GM23338 (cell line): Measurements from ENCODE around the gene CCDC80. TPM values are rescaled to one million over a fixed set of nuclear protein-coding genes. Genes with fewer than 3 reads are reported as not detected.

Source experiments
- ATAC-seq: fragments of 200-7000 bp; cut with Tn5 transposase; 3 replicates; pipeline ENCODE4 v1.9.1; 2020
- DNase-seq: peaks from one replicate; pipeline ENCODE4 v3.0.0-alpha.2; 2015; ENCODE audit warnings: low spot score
- H2AFZ ChIP-seq: fragments of 200-600 bp; sonication (generic); 2 replicates; pipeline ENCODE4 v1.8.0; 2016; ENCODE audit warnings: antibody characterized with exemption, mild to moderate bottlenecking, moderate library complexity
- H3F3A ChIP-seq: fragments of 200-600 bp; sonication (generic); replicated peaks from 2 replicates; pipeline ENCODE4 v1.8.0; 2017; ENCODE audit warnings: antibody characterized with exemption, mixed run types, low read depth
- H3K27ac ChIP-seq: fragments of 200-600 bp; sonication (generic); 2 replicates; pipeline ENCODE4 v1.6.1; 2016; ENCODE audit warnings: low read depth
- H3K27me3 ChIP-seq: fragments of 200-600 bp; sonication (generic); 2 replicates; pipeline ENCODE4 v1.8.0; 2016; ENCODE audit warnings: mild to moderate bottlenecking, mixed run types, moderate library complexity; ENCODE audit not compliant: insufficient read depth
- H3K36me3 ChIP-seq: fragments of 200-600 bp; sonication (generic); 2 replicates; pipeline ENCODE4 v1.8.0; 2016; ENCODE audit warnings: mild to moderate bottlenecking; ENCODE audit not compliant: insufficient read depth
- H3K4me1 ChIP-seq: fragments of 200-600 bp; sonication (generic); 2 replicates; pipeline ENCODE4 v1.8.0; 2016; ENCODE audit warnings: mild to moderate bottlenecking, moderate library complexity; ENCODE audit not compliant: insufficient read depth
- H3K4me2 ChIP-seq: fragments of 200-600 bp; sonication (generic); 2 replicates; pipeline ENCODE4 v1.7.1; 2017; ENCODE audit warnings: mixed run types
- H3K4me3 ChIP-seq: fragments of 200-600 bp; sonication (generic); 2 replicates; pipeline ENCODE4 v1.6.1; 2016; ENCODE audit warnings: mixed run types
- H3K79me2 ChIP-seq: fragments of 200-600 bp; sonication (generic); replicated peaks from 2 replicates; pipeline ENCODE4 v1.8.0; 2017; ENCODE audit warnings: mild to moderate bottlenecking; ENCODE audit not compliant: insufficient read depth
- H3K9me2 ChIP-seq: fragments of 200-600 bp; sonication (generic); 2 replicates; pipeline ENCODE4 v1.8.0; 2017; ENCODE audit not compliant: insufficient read depth
- H4K20me1 ChIP-seq: fragments of 200-600 bp; sonication (generic); replicated peaks from 2 replicates; pipeline ENCODE4 v1.8.0; 2017; ENCODE audit warnings: mild to moderate bottlenecking; ENCODE audit not compliant: insufficient read depth
- H3K27ac Mint-ChIP-seq: 2 replicates; pipeline ENCODE4 v1.8.0; 2020; ENCODE audit warnings: inconsistent platforms, mild to moderate bottlenecking, moderate library complexity, mixed read lengths
- H3K27me3 Mint-ChIP-seq: 3 replicates; pipeline ENCODE4 v1.8.0; 2022; ENCODE audit warnings: low read depth, mild to moderate bottlenecking, moderate library complexity, mixed read lengths, inconsistent platforms; ENCODE audit not compliant: insufficient read depth, poor library complexity
- H3K36me3 Mint-ChIP-seq: 3 replicates; pipeline ENCODE4 v1.8.0; 2021; ENCODE audit warnings: low read depth, mild to moderate bottlenecking, inconsistent platforms, moderate library complexity, mixed read lengths
- H3K4me1 Mint-ChIP-seq: 3 replicates; pipeline ENCODE4 v1.8.0; 2020; ENCODE audit warnings: mild to moderate bottlenecking, inconsistent platforms, mixed read lengths
- H3K4me3 Mint-ChIP-seq: 3 replicates; pipeline ENCODE4 v1.8.0; 2021; ENCODE audit warnings: moderate library complexity, mild to moderate bottlenecking, inconsistent platforms, mixed read lengths
- H3K9me3 Mint-ChIP-seq: 3 replicates; pipeline ENCODE4 v1.8.0; 2020; ENCODE audit warnings: moderate library complexity, mild to moderate bottlenecking, inconsistent platforms, mixed read lengths
- CREB1 ChIP-seq: fragments of 250-450 bp; sonication (Bioruptor Pico); IDR thresholded peaks from 2 replicates; pipeline ENCODE4 v1.5.0; 2020; ENCODE audit warnings: low read depth, mild to moderate bottlenecking, moderate library complexity
- EZH2 ChIP-seq: fragments of 200-600 bp; sonication (generic); IDR thresholded peaks from one replicate; pipeline ENCODE4 v1.8.0; 2017; ENCODE audit warnings: antibody characterized with exemption, mild to moderate bottlenecking, low read depth; ENCODE audit not compliant: unreplicated experiment
- EZH2phosphoT487 ChIP-seq: fragments of 200-600 bp; sonication (generic); IDR thresholded peaks from one replicate; pipeline ENCODE4 v1.8.1; 2018; ENCODE audit warnings: antibody characterized with exemption; ENCODE audit not compliant: unreplicated experiment
- JUNB ChIP-seq: IDR thresholded peaks from one replicate; pipeline ENCODE4 v1.6.1; 2016; ENCODE audit warnings: antibody characterized with exemption; ENCODE audit not compliant: unreplicated experiment
- NANOG ChIP-seq: IDR thresholded peaks from 2 replicates; pipeline ENCODE4 v1.6.1; 2016; ENCODE audit warnings: antibody characterized with exemption, borderline replicate concordance
- POLR2AphosphoS5 ChIP-seq: IDR thresholded peaks from 2 replicates; pipeline ENCODE4 v1.6.1; 2016; ENCODE audit warnings: antibody characterized with exemption, low read depth
- STAT1 ChIP-seq: IDR thresholded peaks from one replicate; pipeline ENCODE4 v1.6.1; 2016; ENCODE audit warnings: antibody characterized with exemption; ENCODE audit not compliant: unreplicated experiment
- ZNF114 ChIP-seq: fragments of 250-450 bp; sonication (Bioruptor Pico); IDR thresholded peaks from 2 replicates; pipeline ENCODE4 v1.5.0; 2020; ENCODE audit warnings: mild to moderate bottlenecking, moderate library complexity
- ZNF331 ChIP-seq: fragments of 250-450 bp; sonication (Bioruptor Pico); IDR thresholded peaks from 2 replicates; pipeline ENCODE4 v1.5.0; 2020; ENCODE audit warnings: low read depth, mild to moderate bottlenecking, moderate library complexity
- polyA plus RNA-seq: library from polyadenylated mRNA; unstranded; fragments of >200 nt; fragmentation: Nextera tagmentation; extraction: Ambion mirVana; gene quantifications from 2 replicates; pipeline ENCODE4 v1.2.1, GENCODE V29; 2016
- total RNA-seq: library from RNA; depleted of rRNA; stranded (reverse); fragments of >200 nt; shearing (Covaris generic); gene quantifications from 2 replicates; pipeline ENCODE4 v1.2.3, GENCODE V29; 2014
- TF ChIP-seq, protein P1 (sequence below): IDR thresholded peaks from one replicate; pipeline ENCODE4 v1.6.1; 2018; ENCODE audit warnings: antibody characterized with exemption; ENCODE audit not compliant: unreplicated experiment
- TF ChIP-seq, protein P2 (sequence below): fragments of 250-450 bp; sonication (Bioruptor Pico); IDR thresholded peaks from 2 replicates; pipeline ENCODE4 v1.5.0; 2020; ENCODE audit warnings: mild to moderate bottlenecking, moderate library complexity
- TF ChIP-seq, protein P3 (sequence below): IDR thresholded peaks from 2 replicates; pipeline ENCODE4 v1.6.1; 2016; ENCODE audit warnings: antibody characterized with exemption
- TF ChIP-seq, protein P4 (sequence below), 2 experiments: fragments of 200-600 bp in 1 of 2; sonication (generic) in 1 of 2; conservative IDR thresholded peaks; 2 replicates each; pipeline versions ENCODE4 v1.5.1 to v1.6.1; 2016 to 2017; ENCODE audit warnings: antibody characterized with exemption in 2 of 2, low read depth in 2 of 2, mild to moderate bottlenecking in 2 of 2, moderate library complexity in 1 of 2

CCDC80 gene
- total and polyA plus RNA-seq, 2 experiments from 2014 or later: 5.4 to 6.7 TPM

DNA sequence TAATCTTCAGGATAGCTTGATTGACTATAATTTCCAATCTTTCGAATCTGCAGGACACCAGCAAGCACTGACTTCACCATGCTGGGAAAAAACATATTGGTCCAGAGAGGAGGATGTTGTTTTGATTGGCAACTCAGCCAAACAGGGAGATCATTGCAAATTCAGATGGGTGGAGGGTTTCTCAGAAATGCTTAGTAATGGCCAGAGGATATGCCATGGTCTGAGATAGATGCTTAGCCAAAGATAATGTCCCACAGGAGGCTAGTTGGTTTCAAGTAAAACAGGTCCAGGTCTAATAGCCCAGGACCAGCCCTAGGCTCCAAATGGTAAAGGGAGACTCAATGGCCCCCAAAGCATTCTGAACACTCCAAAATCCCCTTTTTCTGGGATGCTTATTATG, 46.7 kb upstream of the CCDC80 start:
- DNase-seq: no peak
- Mint-ChIP-seq H3K9me3 (no peaks in the 10 kb centered on the region; the same call in 2 of the 3 replicates), H3K27ac (no peak overlapping the region), H3K36me3 (0 out of 3 replicates have a peak, but pooled peaks cover under 1% of the 10 kb centered on the region), H3K27me3 (peaks cover 5% of the 10 kb centered on the region), H3K4me3 (no peak overlapping the region), H3K4me1 (peaks cover 18% of the 10 kb centered on the region)
- Histone ChIP-seq H3K9me2 (no peaks in the 10 kb centered on the region; the same call in 1 of the 2 replicates), H2AFZ (no peak overlapping the region), H3K27me3 (no peaks in the 10 kb centered on the region), H3K79me2 (no peaks in the 10 kb centered on the region), H3K4me3 (no peak overlapping the region), H3K27ac (no peak overlapping the region), H4K20me1 (no peaks in the 10 kb centered on the region), H3K4me2 (0 out of 2 replicates have a peak overlapping the region, but pooled peaks have one; percentile 21), H3K4me1 (peaks cover 24% of the 10 kb centered on the region), H3K36me3 (no peaks in the 10 kb centered on the region), H3F3A (no peaks in the 10 kb centered on the region)
- ATAC-seq: no peak
- TF ChIP-seq ZNF114 (CRISPR knock-in tag) (no peak), STAT1 (no peak), ZNF331 (CRISPR knock-in tag) (no peak), POLR2AphosphoS5 (no peak), CREB1 (no peak), NANOG (no peak), EZH2 (no peak), EZH2phosphoT487 (no peak), JUNB (no peak)
- TF ChIP-seq, protein P1, sequence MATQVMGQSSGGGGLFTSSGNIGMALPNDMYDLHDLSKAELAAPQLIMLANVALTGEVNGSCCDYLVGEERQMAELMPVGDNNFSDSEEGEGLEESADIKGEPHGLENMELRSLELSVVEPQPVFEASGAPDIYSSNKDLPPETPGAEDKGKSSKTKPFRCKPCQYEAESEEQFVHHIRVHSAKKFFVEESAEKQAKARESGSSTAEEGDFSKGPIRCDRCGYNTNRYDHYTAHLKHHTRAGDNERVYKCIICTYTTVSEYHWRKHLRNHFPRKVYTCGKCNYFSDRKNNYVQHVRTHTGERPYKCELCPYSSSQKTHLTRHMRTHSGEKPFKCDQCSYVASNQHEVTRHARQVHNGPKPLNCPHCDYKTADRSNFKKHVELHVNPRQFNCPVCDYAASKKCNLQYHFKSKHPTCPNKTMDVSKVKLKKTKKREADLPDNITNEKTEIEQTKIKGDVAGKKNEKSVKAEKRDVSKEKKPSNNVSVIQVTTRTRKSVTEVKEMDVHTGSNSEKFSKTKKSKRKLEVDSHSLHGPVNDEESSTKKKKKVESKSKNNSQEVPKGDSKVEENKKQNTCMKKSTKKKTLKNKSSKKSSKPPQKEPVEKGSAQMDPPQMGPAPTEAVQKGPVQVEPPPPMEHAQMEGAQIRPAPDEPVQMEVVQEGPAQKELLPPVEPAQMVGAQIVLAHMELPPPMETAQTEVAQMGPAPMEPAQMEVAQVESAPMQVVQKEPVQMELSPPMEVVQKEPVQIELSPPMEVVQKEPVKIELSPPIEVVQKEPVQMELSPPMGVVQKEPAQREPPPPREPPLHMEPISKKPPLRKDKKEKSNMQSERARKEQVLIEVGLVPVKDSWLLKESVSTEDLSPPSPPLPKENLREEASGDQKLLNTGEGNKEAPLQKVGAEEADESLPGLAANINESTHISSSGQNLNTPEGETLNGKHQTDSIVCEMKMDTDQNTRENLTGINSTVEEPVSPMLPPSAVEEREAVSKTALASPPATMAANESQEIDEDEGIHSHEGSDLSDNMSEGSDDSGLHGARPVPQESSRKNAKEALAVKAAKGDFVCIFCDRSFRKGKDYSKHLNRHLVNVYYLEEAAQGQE: no peak
- TF ChIP-seq, protein P2, sequence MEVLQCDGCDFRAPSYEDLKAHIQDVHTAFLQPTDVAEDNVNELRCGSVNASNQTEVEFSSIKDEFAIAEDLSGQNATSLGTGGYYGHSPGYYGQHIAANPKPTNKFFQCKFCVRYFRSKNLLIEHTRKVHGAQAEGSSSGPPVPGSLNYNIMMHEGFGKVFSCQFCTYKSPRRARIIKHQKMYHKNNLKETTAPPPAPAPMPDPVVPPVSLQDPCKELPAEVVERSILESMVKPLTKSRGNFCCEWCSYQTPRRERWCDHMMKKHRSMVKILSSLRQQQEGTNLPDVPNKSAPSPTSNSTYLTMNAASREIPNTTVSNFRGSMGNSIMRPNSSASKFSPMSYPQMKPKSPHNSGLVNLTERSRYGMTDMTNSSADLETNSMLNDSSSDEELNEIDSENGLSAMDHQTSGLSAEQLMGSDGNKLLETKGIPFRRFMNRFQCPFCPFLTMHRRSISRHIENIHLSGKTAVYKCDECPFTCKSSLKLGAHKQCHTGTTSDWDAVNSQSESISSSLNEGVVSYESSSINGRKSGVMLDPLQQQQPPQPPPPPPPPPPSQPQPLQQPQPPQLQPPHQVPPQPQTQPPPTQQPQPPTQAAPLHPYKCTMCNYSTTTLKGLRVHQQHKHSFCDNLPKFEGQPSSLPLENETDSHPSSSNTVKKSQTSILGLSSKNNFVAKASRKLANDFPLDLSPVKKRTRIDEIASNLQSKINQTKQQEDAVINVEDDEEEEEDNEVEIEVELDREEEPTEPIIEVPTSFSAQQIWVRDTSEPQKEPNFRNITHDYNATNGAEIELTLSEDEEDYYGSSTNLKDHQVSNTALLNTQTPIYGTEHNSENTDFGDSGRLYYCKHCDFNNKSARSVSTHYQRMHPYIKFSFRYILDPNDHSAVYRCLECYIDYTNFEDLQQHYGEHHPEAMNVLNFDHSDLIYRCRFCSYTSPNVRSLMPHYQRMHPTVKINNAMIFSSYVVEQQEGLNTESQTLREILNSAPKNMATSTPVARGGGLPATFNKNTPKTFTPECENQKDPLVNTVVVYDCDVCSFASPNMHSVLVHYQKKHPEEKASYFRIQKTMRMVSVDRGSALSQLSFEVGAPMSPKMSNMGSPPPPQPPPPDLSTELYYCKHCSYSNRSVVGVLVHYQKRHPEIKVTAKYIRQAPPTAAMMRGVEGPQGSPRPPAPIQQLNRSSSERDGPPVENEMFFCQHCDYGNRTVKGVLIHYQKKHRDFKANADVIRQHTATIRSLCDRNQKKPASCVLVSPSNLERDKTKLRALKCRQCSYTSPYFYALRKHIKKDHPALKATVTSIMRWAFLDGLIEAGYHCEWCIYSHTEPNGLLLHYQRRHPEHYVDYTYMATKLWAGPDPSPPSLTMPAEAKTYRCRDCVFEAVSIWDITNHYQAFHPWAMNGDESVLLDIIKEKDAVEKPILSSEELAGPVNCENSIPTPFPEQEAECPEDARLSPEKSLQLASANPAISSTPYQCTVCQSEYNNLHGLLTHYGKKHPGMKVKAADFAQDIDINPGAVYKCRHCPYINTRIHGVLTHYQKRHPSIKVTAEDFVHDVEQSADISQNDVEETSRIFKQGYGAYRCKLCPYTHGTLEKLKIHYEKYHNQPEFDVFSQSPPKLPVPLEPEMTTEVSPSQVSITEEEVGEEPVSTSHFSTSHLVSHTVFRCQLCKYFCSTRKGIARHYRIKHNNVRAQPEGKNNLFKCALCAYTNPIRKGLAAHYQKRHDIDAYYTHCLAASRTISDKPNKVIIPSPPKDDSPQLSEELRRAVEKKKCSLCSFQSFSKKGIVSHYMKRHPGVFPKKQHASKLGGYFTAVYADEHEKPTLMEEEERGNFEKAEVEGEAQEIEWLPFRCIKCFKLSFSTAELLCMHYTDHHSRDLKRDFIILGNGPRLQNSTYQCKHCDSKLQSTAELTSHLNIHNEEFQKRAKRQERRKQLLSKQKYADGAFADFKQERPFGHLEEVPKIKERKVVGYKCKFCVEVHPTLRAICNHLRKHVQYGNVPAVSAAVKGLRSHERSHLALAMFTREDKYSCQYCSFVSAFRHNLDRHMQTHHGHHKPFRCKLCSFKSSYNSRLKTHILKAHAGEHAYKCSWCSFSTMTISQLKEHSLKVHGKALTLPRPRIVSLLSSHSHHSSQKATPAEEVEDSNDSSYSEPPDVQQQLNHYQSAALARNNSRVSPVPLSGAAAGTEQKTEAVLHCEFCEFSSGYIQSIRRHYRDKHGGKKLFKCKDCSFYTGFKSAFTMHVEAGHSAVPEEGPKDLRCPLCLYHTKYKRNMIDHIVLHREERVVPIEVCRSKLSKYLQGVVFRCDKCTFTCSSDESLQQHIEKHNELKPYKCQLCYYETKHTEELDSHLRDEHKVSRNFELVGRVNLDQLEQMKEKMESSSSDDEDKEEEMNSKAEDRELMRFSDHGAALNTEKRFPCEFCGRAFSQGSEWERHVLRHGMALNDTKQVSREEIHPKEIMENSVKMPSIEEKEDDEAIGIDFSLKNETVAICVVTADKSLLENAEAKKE: no peak
- TF ChIP-seq, protein P3, sequence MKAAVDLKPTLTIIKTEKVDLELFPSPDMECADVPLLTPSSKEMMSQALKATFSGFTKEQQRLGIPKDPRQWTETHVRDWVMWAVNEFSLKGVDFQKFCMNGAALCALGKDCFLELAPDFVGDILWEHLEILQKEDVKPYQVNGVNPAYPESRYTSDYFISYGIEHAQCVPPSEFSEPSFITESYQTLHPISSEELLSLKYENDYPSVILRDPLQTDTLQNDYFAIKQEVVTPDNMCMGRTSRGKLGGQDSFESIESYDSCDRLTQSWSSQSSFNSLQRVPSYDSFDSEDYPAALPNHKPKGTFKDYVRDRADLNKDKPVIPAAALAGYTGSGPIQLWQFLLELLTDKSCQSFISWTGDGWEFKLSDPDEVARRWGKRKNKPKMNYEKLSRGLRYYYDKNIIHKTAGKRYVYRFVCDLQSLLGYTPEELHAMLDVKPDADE: no peak
- TF ChIP-seq, protein P4, sequence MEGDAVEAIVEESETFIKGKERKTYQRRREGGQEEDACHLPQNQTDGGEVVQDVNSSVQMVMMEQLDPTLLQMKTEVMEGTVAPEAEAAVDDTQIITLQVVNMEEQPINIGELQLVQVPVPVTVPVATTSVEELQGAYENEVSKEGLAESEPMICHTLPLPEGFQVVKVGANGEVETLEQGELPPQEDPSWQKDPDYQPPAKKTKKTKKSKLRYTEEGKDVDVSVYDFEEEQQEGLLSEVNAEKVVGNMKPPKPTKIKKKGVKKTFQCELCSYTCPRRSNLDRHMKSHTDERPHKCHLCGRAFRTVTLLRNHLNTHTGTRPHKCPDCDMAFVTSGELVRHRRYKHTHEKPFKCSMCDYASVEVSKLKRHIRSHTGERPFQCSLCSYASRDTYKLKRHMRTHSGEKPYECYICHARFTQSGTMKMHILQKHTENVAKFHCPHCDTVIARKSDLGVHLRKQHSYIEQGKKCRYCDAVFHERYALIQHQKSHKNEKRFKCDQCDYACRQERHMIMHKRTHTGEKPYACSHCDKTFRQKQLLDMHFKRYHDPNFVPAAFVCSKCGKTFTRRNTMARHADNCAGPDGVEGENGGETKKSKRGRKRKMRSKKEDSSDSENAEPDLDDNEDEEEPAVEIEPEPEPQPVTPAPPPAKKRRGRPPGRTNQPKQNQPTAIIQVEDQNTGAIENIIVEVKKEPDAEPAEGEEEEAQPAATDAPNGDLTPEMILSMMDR (conservative IDR thresholded peaks at IDR 0.05; ENCODE audit: low read depth in 2 of 2): no peak
